Caco-2 (cell line): ENCODE data around the gene PFKM. TPM values are rescaled to one million over a fixed set of nuclear protein-coding genes. Genes with fewer than 3 reads are reported as not detected.

ENCODE experiments used
- Bru-seq: library from RNA; stranded (reverse); fragments of 400-500 nt; gene quantifications from one replicate; lab custom pipeline; 2021; lab: Mats Ljungman, UMichigan
- BruChase-seq, 2 experiments: library from RNA; stranded (reverse); fragments of 400-500 nt; gene quantifications; one replicate each; lab custom pipeline; 2021; lab: Mats Ljungman, UMichigan
- BruUV-seq: library from RNA; stranded (reverse); fragments of 400-500 nt; replicated peaks from 2 replicates; lab custom pipeline; 2021; lab: Mats Ljungman, UMichigan
- CTCF ChIA-PET: fragments of 300-600 bp; sonication (Branson Sonifier 250); formaldehyde crosslinking; loops from one replicate; lab custom pipeline; 2022; ENCODE audit warnings: antibody characterized with exemption; lab: Charles Lee
- POLR2A ChIA-PET: fragments of 300-600 bp; sonication (Branson Sonifier 250); formaldehyde crosslinking; loops from one replicate; lab custom pipeline; 2022; ENCODE audit warnings: antibody characterized with exemption; lab: Charles Lee
- DNase-seq, 2 experiments: peaks; one replicate each; pipeline versions ENCODE4 v3.0.0 to v3.0.0-alpha.2; 2020 to 2022
- H3K27me3 ChIP-seq: replicated peaks from 2 replicates; pipeline ENCODE4 v1.6.0; 2011; ENCODE audit warnings: low read length; ENCODE audit not compliant: control insufficient read depth, insufficient read depth
- H3K36me3 ChIP-seq: 2 replicates; pipeline ENCODE4 v1.5.1; 2011; ENCODE audit warnings: low read length; ENCODE audit not compliant: control insufficient read depth, insufficient read depth
- H3K4me1 ChIP-seq: fragments of 250-450 bp; sonication (Bioruptor Pico); 2 replicates; pipeline ENCODE4 v1.5.1; 2020; ENCODE audit warnings: mild to moderate bottlenecking
- H3K4me3 ChIP-seq: 2 replicates; pipeline ENCODE4 v1.5.1; 2011; ENCODE audit warnings: low read depth, mild to moderate bottlenecking, control low read depth, low read length
- H3K9me3 ChIP-seq: fragments of 250-450 bp; sonication (Bioruptor Pico); 2 replicates; pipeline ENCODE4 v1.5.1; 2020; ENCODE audit warnings: mild to moderate bottlenecking, moderate library complexity
- H3K27ac Mint-ChIP-seq: one replicate; pipeline ENCODE4 v1.8.0; 2022; ENCODE audit warnings: mixed read lengths; ENCODE audit not compliant: unreplicated experiment
- H3K27me3 Mint-ChIP-seq: one replicate; pipeline ENCODE4 v1.8.0; 2022; ENCODE audit warnings: mixed read lengths; ENCODE audit not compliant: insufficient read depth, unreplicated experiment
- H3K36me3 Mint-ChIP-seq: one replicate; pipeline ENCODE4 v1.8.0; 2022; ENCODE audit warnings: mild to moderate bottlenecking, mixed read lengths; ENCODE audit not compliant: insufficient read depth, unreplicated experiment
- H3K4me1 Mint-ChIP-seq: one replicate; pipeline ENCODE4 v1.8.0; 2022; ENCODE audit warnings: low read depth, mixed read lengths; ENCODE audit not compliant: unreplicated experiment
- H3K4me3 Mint-ChIP-seq: one replicate; pipeline ENCODE4 v1.8.0; 2022; ENCODE audit warnings: mild to moderate bottlenecking, moderate library complexity, mixed read lengths; ENCODE audit not compliant: unreplicated experiment
- H3K9me3 Mint-ChIP-seq: one replicate; pipeline ENCODE4 v1.8.0; 2022; ENCODE audit warnings: mixed read lengths; ENCODE audit not compliant: unreplicated experiment
- CTCF ChIP-seq, 2 experiments: fragments of 200-600 bp in 1 of 2; IDR thresholded peaks; 1 replicate in 1 of 2; 2 replicates in 1 of 2; pipeline versions ENCODE4 v1.5.1 to v1.8.0; 2011 to 2022; ENCODE audit warnings: antibody characterized with exemption in 1 of 2, control low read depth in 1 of 2, inconsistent platforms in 1 of 2, low read depth in 1 of 2, low read length in 1 of 2, mild to moderate bottlenecking in 1 of 2, moderate library complexity in 1 of 2; ENCODE audit not compliant: insufficient read depth in 1 of 2, severe bottlenecking in 1 of 2, unreplicated experiment in 1 of 2
- intact Hi-C: fragments of 100-400 bp; cut with micrococcal nuclease; formaldehyde crosslinking; loops from one replicate; pipeline ENCODE4 v1.10.0; 2022; ENCODE audit not compliant: unreplicated experiment
- long read RNA-seq: library from polyadenylated mRNA; stranded (forward); transcript quantifications from one replicate; pipeline ENCODE4 v2.0.0, GENCODE V29; 2022
- total RNA-seq: library from RNA; stranded (reverse); gene quantifications from 2 replicates; pipeline ENCODE4 v1.2.3, GENCODE V29; 2022

Gene PFKM
- total RNA-seq (96.8 and 108 TPM in 2 replicates), Bru-seq, nascent RNA (percentile 74 among the genes with signal in this experiment), BruChase-seq, experiment 1, labeled RNA remaining after a 2-hour chase (percentile 79 among the genes with signal in this experiment), BruChase-seq, experiment 2, labeled RNA remaining after a 6-hour chase (percentile 87 among the genes with signal in this experiment)
- long read RNA-seq, transcript PFKM-203 (23 exons, 3,224 nt), result major isoform, 43 of 120 reads
- long read RNA-seq, partial matches to known transcripts, result 18 of 120 reads
- long read RNA-seq, other reads (novel, unspliced or antisense), result 54 of 120 reads

DNA sequence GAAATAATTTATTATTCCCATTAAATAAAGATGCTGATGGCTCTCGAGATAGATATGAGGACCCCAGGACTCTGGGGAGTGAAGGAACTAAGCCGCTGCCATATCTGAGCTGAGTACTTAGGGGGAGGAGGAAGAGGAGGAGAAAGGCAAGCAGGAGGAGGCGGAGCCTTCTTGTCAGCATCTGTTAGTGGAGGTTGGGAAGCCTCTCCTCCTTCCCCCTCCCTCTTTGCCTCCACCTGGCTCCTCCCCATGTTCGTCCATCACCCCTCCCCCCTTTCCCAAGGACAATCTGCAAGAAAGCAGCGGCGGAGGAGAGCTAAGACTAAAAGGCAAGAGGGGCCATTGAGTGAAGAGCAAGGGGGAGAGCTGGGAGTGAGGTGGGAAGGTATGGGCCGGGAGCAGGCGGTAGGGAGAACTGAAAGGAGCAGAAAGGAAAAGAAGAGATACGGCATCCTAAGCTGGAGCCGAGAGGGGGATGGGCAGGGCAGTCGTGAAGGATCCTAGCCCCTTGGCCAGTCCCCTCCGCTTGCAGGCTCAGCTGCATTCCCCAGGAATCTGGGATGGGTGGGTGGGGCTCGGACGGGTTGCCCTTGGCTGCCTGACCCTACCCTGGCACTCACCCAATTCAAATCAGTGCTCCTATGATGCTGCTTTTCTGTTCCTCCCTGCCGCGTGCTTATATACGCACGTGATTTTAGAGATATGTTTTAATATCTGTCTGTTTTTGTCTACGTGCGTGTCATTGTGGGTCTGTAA is at the start of gene PFKM:
Gene PFKM (plus strand): TSS at position 287 of the 756 bp plus-strand sequence. CDS start 3,411 bp downstream, outside the sequence.
- H3K9me3 Mint-ChIP-seq, result no peaks in the 10 kb centered on the region

DNA sequence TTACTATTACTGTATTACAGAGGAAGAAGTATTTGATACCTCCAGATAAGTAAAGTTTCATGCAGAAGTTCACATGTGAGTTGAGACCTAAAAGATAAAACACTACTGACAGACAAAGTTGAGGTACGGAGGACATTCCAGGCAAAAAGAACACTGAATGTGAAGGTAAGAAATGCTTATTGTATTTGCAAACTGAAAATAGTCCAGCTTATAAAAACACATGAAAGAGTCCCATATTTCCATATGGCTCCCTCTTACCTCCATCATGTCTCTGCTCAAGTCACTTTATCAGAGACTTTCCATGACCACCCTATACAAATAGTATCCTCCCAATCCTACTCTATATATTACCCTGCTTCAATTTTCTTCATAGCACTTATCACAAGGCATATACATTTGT is 49.1 kb upstream of the PFKM start:
- POLR2A ChIA-PET, result no interaction called here
- H3K36me3 ChIP-seq, result 0 out of 2 replicates have a peak, but pooled peaks cover 3% of the 10 kb centered on the region
- TF ChIP-seq CTCF (IDR thresholded peaks at IDR 0.05; ENCODE audit: insufficient read depth in 1 of 2, low read depth in 1 of 2, low read length in 1 of 2, severe bottlenecking in 1 of 2, unreplicated experiment in 1 of 2), result no peak

More for the DNA sequence above, at the start of gene PFKM:
- intact Hi-C loops, result loop anchor here (1.0 kb wide), 2 partner anchors 13 to 38 kb away; partner anchors contain the start of genes ASB8 and SENP1
- peaks cover 20% of the 10 kb centered on the region for H3K4me1 ChIP-seq
- H3K36me3 ChIP-seq, result no peaks in the 10 kb centered on the region; the same call in 1 of the 2 replicates
- TF ChIP-seq CTCF (IDR thresholded peaks at IDR 0.05; ENCODE audit: insufficient read depth in 1 of 2, low read depth in 1 of 2, low read length in 1 of 2, severe bottlenecking in 1 of 2, unreplicated experiment in 1 of 2), result no peak
- peaks cover 11% of the 10 kb centered on the region for H3K36me3 Mint-ChIP-seq
- POLR2A ChIA-PET, result interaction anchor here (0.6 to 2.6 kb wide), 6 partner anchors 12 to 489 kb away, joined by 3 to 12 read pairs (median 4); partner anchors contain the start of genes ASB8 and SENP1
- DNase-seq, result peak; percentile 92 to 95
- H3K4me1 Mint-ChIP-seq, result peaks cover 18% of the 10 kb centered on the region
- no peaks in the 10 kb centered on the region for H3K27me3 Mint-ChIP-seq
- H3K4me3 ChIP-seq, result peak within 1 kb of the TSS; percentile 80
- peak within 1 kb of the TSS; percentile 70 for H3K27ac Mint-ChIP-seq
- H3K27me3 ChIP-seq, result no peaks in the 10 kb centered on the region
- H3K4me3 Mint-ChIP-seq, result peak within 1 kb of the TSS; percentile 92
- H3K9me3 ChIP-seq, result no peaks in the 10 kb centered on the region
- CTCF ChIA-PET, result interaction anchor here (0.5 to 2.2 kb wide), 7 partner anchors 9 to 1966 kb away, joined by 4 to 13 read pairs (median 6); partner anchors contain the start of genes ASB8, SENP1 and SMARCD1
- no TSS peak for BruUV-seq

GRCh38 chr12:48070731-48071130 is 48.4 kb upstream of the PFKM start:
- intact Hi-C loops, result no loop called here
- no TSS peak for BruUV-seq
- H3K9me3 Mint-ChIP-seq, result no peaks in the 10 kb centered on the region
- no peak overlapping the region for H3K27ac Mint-ChIP-seq
- POLR2A ChIA-PET, result no interaction called here
- CTCF ChIA-PET, result no interaction called here
- no peak for DNase-seq
- no peaks in the 10 kb centered on the region for H3K27me3 ChIP-seq
- H3K4me1 Mint-ChIP-seq, result no peaks in the 10 kb centered on the region
- H3K4me3 ChIP-seq, result no peak overlapping the region
- no peaks in the 10 kb centered on the region for H3K4me1 ChIP-seq
- H3K27me3 Mint-ChIP-seq, result no peaks in the 10 kb centered on the region
- peaks cover 38% of the 10 kb centered on the region for H3K36me3 Mint-ChIP-seq
- H3K36me3 ChIP-seq, result 0 out of 2 replicates have a peak, but pooled peaks cover 3% of the 10 kb centered on the region
- no peak for TF ChIP-seq CTCF (IDR thresholded peaks at IDR 0.05; ENCODE audit: insufficient read depth in 1 of 2, low read depth in 1 of 2, low read length in 1 of 2, severe bottlenecking in 1 of 2, unreplicated experiment in 1 of 2)
- no peak overlapping the region for H3K4me3 Mint-ChIP-seq
- no peaks in the 10 kb centered on the region for H3K9me3 ChIP-seq

More for the DNA sequence above, 49.1 kb upstream of the PFKM start:
- H3K4me3 Mint-ChIP-seq, result no peak overlapping the region
- no peaks in the 10 kb centered on the region for H3K4me1 Mint-ChIP-seq
- H3K4me1 ChIP-seq, result no peaks in the 10 kb centered on the region
- H3K9me3 Mint-ChIP-seq, result no peaks in the 10 kb centered on the region
- no peak overlapping the region for H3K27ac Mint-ChIP-seq
- no peaks in the 10 kb centered on the region for H3K27me3 Mint-ChIP-seq
- BruUV-seq, result no TSS peak
- H3K9me3 ChIP-seq, result no peaks in the 10 kb centered on the region
- H3K36me3 Mint-ChIP-seq, result peaks cover 45% of the 10 kb centered on the region
- no peak overlapping the region for H3K4me3 ChIP-seq
- no peaks in the 10 kb centered on the region for H3K27me3 ChIP-seq
- intact Hi-C loops, result no loop called here
- CTCF ChIA-PET, result no interaction called here
- no peak for DNase-seq
